ENCODE results near the gene SLC14A1. TPM values are rescaled to one million over a fixed set of nuclear protein-coding genes. Genes with fewer than 3 reads are reported as not detected.

Gene SLC14A1
- polyA plus RNA-seq, 1 donor (not counting 4 experiments of a cell fraction or from before 2014, with no cell fraction given) = not detected

GRCh38 chr18:45678441-45678840 is 45.5 kb upstream of the SLC14A1 start:
- H3K79me2 ChIP-seq (ENCODE audit: control insufficient read depth, insufficient read depth, low read length) = no peaks in the 10 kb centered on the region
- FAIRE-seq = no peak
- peaks cover 4% of the 10 kb centered on the region for H3K4me1 ChIP-seq (ENCODE audit: control insufficient read depth, extremely low read depth, insufficient read depth, low read length)
- H4K20me1 ChIP-seq (ENCODE audit: control insufficient read depth, extremely low read depth, insufficient read depth, low read length) = no peaks in the 10 kb centered on the region
- dilution Hi-C loops (cut with MboI; ENCODE audit: extremely low pct_ligation_motif_present, low sequenced_read_pairs) = no loop called here
- DNase-seq (ENCODE audit: low read depth, low spot score) = no peak
- H3K27ac ChIP-seq (ENCODE audit: control insufficient read depth, insufficient read depth, low read length) = no peak overlapping the region
- H2AFZ ChIP-seq (ENCODE audit: control insufficient read depth, low read length) = no peak overlapping the region
- no peak overlapping the region for H3K9ac ChIP-seq (ENCODE audit: control insufficient read depth, extremely low read depth, insufficient read depth, low read length)
- TF ChIP-seq EZH2 (IDR thresholded peaks at IDR 0.05; ENCODE audit: low read length) (no peak), CTCF (optimal IDR thresholded peaks at IDR 0.05 in 1 of 3, IDR thresholded peaks at IDR 0.05 in 1 of 3, conservative IDR thresholded peaks at IDR 0.05 in 1 of 3; ENCODE audit: extremely low read depth in 1 of 3, insufficient read depth in 2 of 3, low read length in 3 of 3) (no peak)
- no peaks in the 10 kb centered on the region for H3K36me3 ChIP-seq (ENCODE audit: control insufficient read depth in 2 of 2, extremely low read depth in 1 of 2, insufficient read depth in 2 of 2, low read length in 2 of 2)
- no peak overlapping the region for H3K4me3 ChIP-seq (ENCODE audit: control insufficient read depth in 2 of 3, extremely low read depth in 1 of 3, insufficient read depth in 2 of 3, low read depth in 1 of 3, low read length in 3 of 3)
- no peaks in the 10 kb centered on the region for H3K27me3 ChIP-seq (ENCODE audit: control insufficient read depth, extremely low read depth, insufficient read depth, low read length)
- no peaks in the 10 kb centered on the region for H3K9me3 ChIP-seq (ENCODE audit: control insufficient read depth, low read depth, low read length)
- no peaks in the 10 kb centered on the region for H3K9me1 ChIP-seq (ENCODE audit: control insufficient read depth, extremely low read depth, insufficient read depth, low read length)
- H3K4me2 ChIP-seq (ENCODE audit: control insufficient read depth, extremely low read depth, insufficient read depth, low read depth, low read length) = no peak overlapping the region

GRCh38 chr18:45678850-45679249 is 45.1 kb upstream of the SLC14A1 start:
- TF ChIP-seq EZH2 (IDR thresholded peaks at IDR 0.05; ENCODE audit: low read length) = no peak
- no peak for TF ChIP-seq CTCF (optimal IDR thresholded peaks at IDR 0.05 in 1 of 3, IDR thresholded peaks at IDR 0.05 in 1 of 3, conservative IDR thresholded peaks at IDR 0.05 in 1 of 3; ENCODE audit: extremely low read depth in 1 of 3, insufficient read depth in 2 of 3, low read length in 3 of 3)
- Histone ChIP-seq H3K4me3 (ENCODE audit: control insufficient read depth in 2 of 3, extremely low read depth in 1 of 3, insufficient read depth in 2 of 3, low read depth in 1 of 3, low read length in 3 of 3) (no peak overlapping the region), H3K9ac (ENCODE audit: control insufficient read depth, extremely low read depth, insufficient read depth, low read length) (no peak overlapping the region), H3K27ac (ENCODE audit: control insufficient read depth, insufficient read depth, low read length) (no peak overlapping the region), H4K20me1 (ENCODE audit: control insufficient read depth, extremely low read depth, insufficient read depth, low read length) (no peaks in the 10 kb centered on the region), H2AFZ (ENCODE audit: control insufficient read depth, low read length) (no peak overlapping the region), H3K4me1 (ENCODE audit: control insufficient read depth, extremely low read depth, insufficient read depth, low read length) (peaks cover 4% of the 10 kb centered on the region), H3K36me3 (ENCODE audit: control insufficient read depth in 2 of 2, extremely low read depth in 1 of 2, insufficient read depth in 2 of 2, low read length in 2 of 2) (no peaks in the 10 kb centered on the region), H3K9me3 (ENCODE audit: control insufficient read depth, low read depth, low read length) (no peaks in the 10 kb centered on the region), H3K27me3 (ENCODE audit: control insufficient read depth, extremely low read depth, insufficient read depth, low read length) (no peaks in the 10 kb centered on the region), H3K9me1 (ENCODE audit: control insufficient read depth, extremely low read depth, insufficient read depth, low read length) (no peaks in the 10 kb centered on the region), H3K4me2 (ENCODE audit: control insufficient read depth, extremely low read depth, insufficient read depth, low read depth, low read length) (no peak overlapping the region), H3K79me2 (ENCODE audit: control insufficient read depth, insufficient read depth, low read length) (no peaks in the 10 kb centered on the region)
- FAIRE-seq (peak; percentile 63), DNase-seq (ENCODE audit: low read depth, low spot score) (no peak)
- dilution Hi-C loops (cut with MboI; ENCODE audit: extremely low pct_ligation_motif_present, low sequenced_read_pairs) = no loop called here
